ENCODE measurements around the gene LAMA4. TPM values are rescaled to one million over a fixed set of nuclear protein-coding genes. Genes with fewer than 3 reads are reported as not detected.

The LAMA4 gene
- polyA plus RNA-seq, 2 donors, result 10.9 to 13.6 TPM

DNA sequence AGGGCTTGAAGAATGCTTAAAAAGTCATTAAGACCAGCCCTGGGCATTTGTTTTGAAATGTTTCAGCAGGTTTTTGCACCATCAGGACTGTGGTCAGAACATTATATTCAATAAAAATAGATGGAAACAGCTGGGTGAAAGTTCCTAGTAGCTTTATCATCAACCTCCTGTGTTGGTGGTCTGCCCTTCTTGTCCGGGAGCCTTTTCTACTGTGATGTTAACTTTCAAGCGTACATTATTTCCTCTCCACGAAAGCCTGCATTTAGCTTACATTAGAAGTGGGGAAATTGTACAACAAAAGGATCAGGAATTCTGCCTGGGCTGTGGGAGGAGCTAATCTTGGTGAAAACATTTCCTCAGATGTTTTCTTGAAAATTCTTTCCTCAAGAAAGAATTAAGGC is 71.1 kb downstream of the LAMA4 start:
- Histone ChIP-seq H3K9me3 (ENCODE audit: control insufficient read depth in 2 of 2, insufficient read depth in 1 of 2, low read depth in 1 of 2, low read length in 1 of 2) (no peaks in the 10 kb centered on the region), H3K4me1 (ENCODE audit: control insufficient read depth in 2 of 2, insufficient read depth in 2 of 2, low read length in 1 of 2) (no peaks in the 10 kb centered on the region), H3K4me3 (ENCODE audit: low read depth in 1 of 2, low read length in 2 of 2) (no peak overlapping the region), H3K27me3 (ENCODE audit: control insufficient read depth in 1 of 2, insufficient read depth in 2 of 2, low read length in 2 of 2) (no peaks in the 10 kb centered on the region), H3K36me3 (ENCODE audit: control insufficient read depth in 2 of 2, insufficient read depth in 2 of 2, low read length in 1 of 2) (peaks cover 0 to 2% of the 10 kb centered on the region in 2 donors), H3K27ac (ENCODE audit: low read depth in 2 of 2, low read length in 1 of 2) (no peak overlapping the region)
- 63 to 68% methylated on average over 3 of the region's 3 CpGs for WGBS, 2 donors

DNA sequence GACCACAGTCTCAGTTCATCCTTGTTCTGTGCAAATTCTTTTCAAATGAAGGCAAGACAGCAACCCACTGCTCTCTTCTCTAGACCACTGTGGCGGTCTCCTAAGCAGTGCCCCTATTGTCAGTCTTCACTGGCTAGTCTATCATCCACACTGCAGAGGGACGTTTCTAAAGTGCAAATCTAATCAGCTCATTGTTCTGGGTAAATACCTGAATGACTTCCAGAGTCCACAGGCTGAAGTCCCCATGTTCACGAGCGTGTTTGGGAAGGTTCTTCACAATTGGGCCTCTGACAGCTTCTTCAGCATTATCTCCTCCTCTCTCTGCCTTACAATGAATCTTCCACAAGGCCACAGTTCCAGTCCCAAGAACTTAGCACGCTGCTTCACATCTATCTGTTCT is 73.2 kb downstream of the LAMA4 start:
- Histone ChIP-seq H3K27me3 (ENCODE audit: control insufficient read depth in 1 of 2, insufficient read depth in 2 of 2, low read length in 2 of 2) (no peaks in the 10 kb centered on the region), H3K4me3 (ENCODE audit: low read depth in 1 of 2, low read length in 2 of 2) (no peak overlapping the region), H3K4me1 (ENCODE audit: control insufficient read depth in 2 of 2, insufficient read depth in 2 of 2, low read length in 1 of 2) (no peaks in the 10 kb centered on the region), H3K36me3 (ENCODE audit: control insufficient read depth in 2 of 2, insufficient read depth in 2 of 2, low read length in 1 of 2) (no peaks in the 10 kb centered on the region), H3K9me3 (ENCODE audit: control insufficient read depth in 2 of 2, insufficient read depth in 1 of 2, low read depth in 1 of 2, low read length in 1 of 2) (no peaks in the 10 kb centered on the region), H3K27ac (ENCODE audit: low read depth in 2 of 2, low read length in 1 of 2) (peak overlapping the region in 1 of 2 donors; percentile 42)
- 61 to 72% methylated on average over 5 of the region's 5 CpGs for WGBS, 2 donors

DNA sequence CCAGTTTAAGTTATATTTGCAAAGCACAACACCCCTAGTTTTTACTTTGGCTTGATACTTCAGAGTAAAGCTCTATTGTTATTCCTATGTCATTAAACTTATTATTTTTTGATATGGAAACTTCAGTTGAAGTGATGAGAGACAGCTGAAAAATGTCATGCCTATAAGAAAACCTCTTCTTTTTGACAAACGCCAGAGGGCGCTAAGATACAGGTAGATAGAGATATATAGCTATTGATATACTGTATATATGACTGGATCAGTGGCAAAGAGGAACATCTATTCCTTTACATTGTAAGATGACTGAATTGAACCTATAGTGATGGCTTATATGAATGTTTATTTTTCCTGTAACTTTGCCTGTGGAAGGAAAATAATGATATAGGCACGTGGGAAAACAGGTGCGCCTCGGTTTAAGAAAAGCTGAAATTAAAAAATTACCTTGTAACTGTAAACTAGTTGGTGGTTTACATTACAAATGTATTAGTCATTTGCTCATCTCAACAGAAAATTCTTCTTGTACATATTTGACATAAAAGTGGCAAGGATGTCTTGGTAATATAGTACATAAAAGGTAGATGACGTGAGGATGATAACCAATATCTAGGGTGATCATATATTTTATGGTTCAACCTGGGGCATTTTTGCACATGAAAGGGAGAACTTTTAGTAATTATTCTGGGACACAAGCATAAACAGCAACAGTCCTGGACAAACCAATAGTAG is 74.1 kb downstream of the LAMA4 start:
- H3K4me3 ChIP-seq (ENCODE audit: low read depth in 1 of 2, low read length in 2 of 2), result no peak overlapping the region
- H3K27me3 ChIP-seq (ENCODE audit: control insufficient read depth in 1 of 2, insufficient read depth in 2 of 2, low read length in 2 of 2), result no peaks in the 10 kb centered on the region
- 53% methylated on average over 6 of the region's 6 CpGs for WGBS, 2 donors
- H3K36me3 ChIP-seq (ENCODE audit: control insufficient read depth in 2 of 2, insufficient read depth in 2 of 2, low read length in 1 of 2), result no peaks in the 10 kb centered on the region
- no peak overlapping the region for H3K27ac ChIP-seq (ENCODE audit: low read depth in 2 of 2, low read length in 1 of 2)
- no peaks in the 10 kb centered on the region for H3K9me3 ChIP-seq (ENCODE audit: control insufficient read depth in 2 of 2, insufficient read depth in 1 of 2, low read depth in 1 of 2, low read length in 1 of 2)
- no peaks in the 10 kb centered on the region for H3K4me1 ChIP-seq (ENCODE audit: control insufficient read depth in 2 of 2, insufficient read depth in 2 of 2, low read length in 1 of 2)

DNA sequence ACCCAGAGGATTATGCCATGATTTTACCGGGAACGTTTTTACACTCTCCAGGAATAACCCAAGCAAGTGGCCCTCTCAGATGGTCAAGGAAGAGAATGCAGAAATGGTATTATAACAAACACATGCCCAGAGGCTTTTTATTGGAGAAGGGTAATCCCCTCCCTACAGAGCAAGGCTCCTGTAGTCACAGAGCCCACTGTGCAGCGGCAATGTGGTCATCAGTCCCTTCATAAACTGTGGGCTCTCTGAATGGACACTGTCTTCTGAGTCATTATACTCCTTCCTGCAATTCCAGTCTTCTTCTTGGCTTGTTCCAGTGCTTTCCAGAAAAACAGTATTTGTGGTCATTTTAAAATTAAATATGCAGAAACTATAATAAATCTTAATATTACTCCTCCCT is 74.7 kb downstream of the LAMA4 start:
- WGBS, 2 donors, result 68 to 72% methylated on average over 3 of the region's 3 CpGs
- no peaks in the 10 kb centered on the region for H3K36me3 ChIP-seq (ENCODE audit: control insufficient read depth in 2 of 2, insufficient read depth in 2 of 2, low read length in 1 of 2)
- no peak overlapping the region for H3K4me3 ChIP-seq (ENCODE audit: low read depth in 1 of 2, low read length in 2 of 2)
- H3K27ac ChIP-seq (ENCODE audit: low read depth in 2 of 2, low read length in 1 of 2), result peak overlapping the region in 1 of 2 donors; percentile 22
- no peaks in the 10 kb centered on the region for H3K27me3 ChIP-seq (ENCODE audit: control insufficient read depth in 1 of 2, insufficient read depth in 2 of 2, low read length in 2 of 2)
- H3K9me3 ChIP-seq (ENCODE audit: control insufficient read depth in 2 of 2, insufficient read depth in 1 of 2, low read depth in 1 of 2, low read length in 1 of 2), result no peaks in the 10 kb centered on the region
- no peaks in the 10 kb centered on the region for H3K4me1 ChIP-seq (ENCODE audit: control insufficient read depth in 2 of 2, insufficient read depth in 2 of 2, low read length in 1 of 2)

- 75 to 77% methylated on average over 2 of the region's 2 CpGs for WGBS, 2 donors
- no peaks in the 10 kb centered on the region for H3K9me3 ChIP-seq (ENCODE audit: control insufficient read depth in 2 of 2, insufficient read depth in 1 of 2, low read depth in 1 of 2, low read length in 1 of 2)
- no peak overlapping the region for H3K27ac ChIP-seq (ENCODE audit: low read depth in 2 of 2, low read length in 1 of 2)
- H3K27me3 ChIP-seq (ENCODE audit: control insufficient read depth in 1 of 2, insufficient read depth in 2 of 2, low read length in 2 of 2), result no peaks in the 10 kb centered on the region
- H3K4me3 ChIP-seq (ENCODE audit: low read depth in 1 of 2, low read length in 2 of 2), result no peak overlapping the region
- no peaks in the 10 kb centered on the region for H3K4me1 ChIP-seq (ENCODE audit: control insufficient read depth in 2 of 2, insufficient read depth in 2 of 2, low read length in 1 of 2)
- no peaks in the 10 kb centered on the region for H3K36me3 ChIP-seq (ENCODE audit: control insufficient read depth in 2 of 2, insufficient read depth in 2 of 2, low read length in 1 of 2)
Measured at GRCh38 chr6:112178846-112179245, 75.5 kb downstream of the LAMA4 start.

GRCh38 chr6:112177092-112177491 is 77.3 kb downstream of the LAMA4 start:
- no peaks in the 10 kb centered on the region for H3K36me3 ChIP-seq (ENCODE audit: control insufficient read depth in 2 of 2, insufficient read depth in 2 of 2, low read length in 1 of 2)
- no peak overlapping the region for H3K27ac ChIP-seq (ENCODE audit: low read depth in 2 of 2, low read length in 1 of 2)
- 72 to 80% methylated on average over 1 of the region's 1 CpG for WGBS, 2 donors

GRCh38 chr6:112176175-112176574 is 78.2 kb downstream of the LAMA4 start:
- Histone ChIP-seq H3K4me1 (ENCODE audit: control insufficient read depth in 2 of 2, insufficient read depth in 2 of 2, low read length in 1 of 2) (no peaks in the 10 kb centered on the region), H3K27me3 (ENCODE audit: control insufficient read depth in 1 of 2, insufficient read depth in 2 of 2, low read length in 2 of 2) (no peaks in the 10 kb centered on the region), H3K9me3 (ENCODE audit: control insufficient read depth in 2 of 2, insufficient read depth in 1 of 2, low read depth in 1 of 2, low read length in 1 of 2) (no peaks in the 10 kb centered on the region), H3K27ac (ENCODE audit: low read depth in 2 of 2, low read length in 1 of 2) (no peak overlapping the region), H3K36me3 (ENCODE audit: control insufficient read depth in 2 of 2, insufficient read depth in 2 of 2, low read length in 1 of 2) (no peaks in the 10 kb centered on the region), H3K4me3 (ENCODE audit: low read depth in 1 of 2, low read length in 2 of 2) (no peak overlapping the region)
- 52 to 67% methylated on average over 4 of the region's 4 CpGs for WGBS, 2 donors

More at GRCh38 chr6:112177092-112177491, 77.3 kb downstream of the LAMA4 start:
- no peaks in the 10 kb centered on the region for H3K27me3 ChIP-seq (ENCODE audit: control insufficient read depth in 1 of 2, insufficient read depth in 2 of 2, low read length in 2 of 2)
- no peaks in the 10 kb centered on the region for H3K4me1 ChIP-seq (ENCODE audit: control insufficient read depth in 2 of 2, insufficient read depth in 2 of 2, low read length in 1 of 2)
- no peaks in the 10 kb centered on the region for H3K9me3 ChIP-seq (ENCODE audit: control insufficient read depth in 2 of 2, insufficient read depth in 1 of 2, low read depth in 1 of 2, low read length in 1 of 2)
- no peak overlapping the region for H3K4me3 ChIP-seq (ENCODE audit: low read depth in 1 of 2, low read length in 2 of 2)

- no peaks in the 10 kb centered on the region for H3K27me3 ChIP-seq (ENCODE audit: control insufficient read depth in 1 of 2, insufficient read depth in 2 of 2, low read length in 2 of 2)
- no peak overlapping the region for H3K27ac ChIP-seq (ENCODE audit: low read depth in 2 of 2, low read length in 1 of 2)
- H3K4me3 ChIP-seq (ENCODE audit: low read depth in 1 of 2, low read length in 2 of 2), result no peak overlapping the region
- H3K9me3 ChIP-seq (ENCODE audit: control insufficient read depth in 2 of 2, insufficient read depth in 1 of 2, low read depth in 1 of 2, low read length in 1 of 2), result no peaks in the 10 kb centered on the region
- WGBS, 2 donors, result 62 to 69% methylated on average over 2 of the region's 2 CpGs
- no peaks in the 10 kb centered on the region for H3K4me1 ChIP-seq (ENCODE audit: control insufficient read depth in 2 of 2, insufficient read depth in 2 of 2, low read length in 1 of 2)
- H3K36me3 ChIP-seq (ENCODE audit: control insufficient read depth in 2 of 2, insufficient read depth in 2 of 2, low read length in 1 of 2), result no peaks in the 10 kb centered on the region
Measured at GRCh38 chr6:112173221-112173804, 81.1 kb downstream of the LAMA4 start.

- H3K36me3 ChIP-seq (ENCODE audit: control insufficient read depth in 2 of 2, insufficient read depth in 2 of 2, low read length in 1 of 2), result no peaks in the 10 kb centered on the region
- no peak overlapping the region for H3K27ac ChIP-seq (ENCODE audit: low read depth in 2 of 2, low read length in 1 of 2)
Measured at GRCh38 chr6:112172540-112172939, 81.8 kb downstream of the LAMA4 start.

DNA sequence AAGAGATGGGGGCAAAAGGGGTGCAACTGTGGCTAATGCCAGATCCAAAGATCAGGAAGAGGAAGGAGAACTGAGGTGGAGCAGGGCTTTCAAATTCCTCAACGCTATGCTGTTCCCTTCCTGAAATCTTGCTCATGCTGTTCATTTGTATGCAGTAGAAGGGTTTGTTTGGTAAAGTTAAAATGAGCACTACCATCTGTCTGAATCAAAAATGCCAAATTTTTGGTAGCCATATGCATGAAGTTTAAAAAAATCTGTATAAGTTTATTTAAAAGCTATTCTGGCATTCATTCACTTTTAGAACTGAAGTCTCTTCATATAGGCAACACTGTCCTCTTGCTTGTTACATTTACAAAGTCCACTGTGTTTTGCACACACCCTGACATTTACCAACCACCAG is 84.8 kb downstream of the LAMA4 start:
- H3K4me1 ChIP-seq (ENCODE audit: control insufficient read depth in 2 of 2, insufficient read depth in 2 of 2, low read length in 1 of 2), result no peaks in the 10 kb centered on the region
- H3K27ac ChIP-seq (ENCODE audit: low read depth in 2 of 2, low read length in 1 of 2), result no peak overlapping the region
- no peaks in the 10 kb centered on the region for H3K36me3 ChIP-seq (ENCODE audit: control insufficient read depth in 2 of 2, insufficient read depth in 2 of 2, low read length in 1 of 2)
- 73 to 93% methylated on average over 1 of the region's 1 CpG for WGBS, 2 donors
- no peak overlapping the region for H3K4me3 ChIP-seq (ENCODE audit: low read depth in 1 of 2, low read length in 2 of 2)
- no peaks in the 10 kb centered on the region for H3K27me3 ChIP-seq (ENCODE audit: control insufficient read depth in 1 of 2, insufficient read depth in 2 of 2, low read length in 2 of 2)
- H3K9me3 ChIP-seq (ENCODE audit: control insufficient read depth in 2 of 2, insufficient read depth in 1 of 2, low read depth in 1 of 2, low read length in 1 of 2), result no peaks in the 10 kb centered on the region

More at GRCh38 chr6:112172540-112172939, 81.8 kb downstream of the LAMA4 start:
- no peaks in the 10 kb centered on the region for H3K27me3 ChIP-seq (ENCODE audit: control insufficient read depth in 1 of 2, insufficient read depth in 2 of 2, low read length in 2 of 2)
- H3K9me3 ChIP-seq (ENCODE audit: control insufficient read depth in 2 of 2, insufficient read depth in 1 of 2, low read depth in 1 of 2, low read length in 1 of 2), result no peaks in the 10 kb centered on the region
- no peak overlapping the region for H3K4me3 ChIP-seq (ENCODE audit: low read depth in 1 of 2, low read length in 2 of 2)
- no peaks in the 10 kb centered on the region for H3K4me1 ChIP-seq (ENCODE audit: control insufficient read depth in 2 of 2, insufficient read depth in 2 of 2, low read length in 1 of 2)
- WGBS, 2 donors, result 82% methylated on average over 7 of the region's 7 CpGs

All from esophagus (tissue), 2 donors.